Karpas-422 (cell line): Measurements from ENCODE around the gene TM9SF3. TPM values are rescaled to one million over a fixed set of nuclear protein-coding genes. Genes with fewer than 3 reads are reported as not detected.

ENCODE experiments used
- DNase-seq: peaks from one replicate; pipeline ENCODE4 v3.0.0-alpha.2; 2015
- H2AFZ ChIP-seq: fragments of 200-600 bp; sonication (generic); 2 replicates; pipeline ENCODE4 v1.6.1; 2014; ENCODE audit warnings: antibody characterized with exemption, low read length, mixed read lengths
- H3K27ac ChIP-seq: fragments of 200-600 bp; sonication (generic); 2 replicates; pipeline ENCODE4 v1.5.1; 2014; ENCODE audit warnings: mild to moderate bottlenecking, low read length, moderate library complexity
- H3K27me3 ChIP-seq: fragments of 200-600 bp; sonication (generic); 2 replicates; pipeline ENCODE4 v1.6.1; 2014; ENCODE audit warnings: low read length, mixed read lengths
- H3K36me3 ChIP-seq: fragments of 200-600 bp; sonication (generic); 2 replicates; pipeline ENCODE4 v1.6.1; 2014; ENCODE audit warnings: low read length, mixed read lengths; ENCODE audit not compliant: insufficient read depth
- H3K4me1 ChIP-seq: fragments of 200-600 bp; sonication (generic); 2 replicates; pipeline ENCODE4 v1.6.1; 2014; ENCODE audit warnings: mild to moderate bottlenecking, low read length, mixed read lengths
- H3K4me2 ChIP-seq: fragments of 200-600 bp; sonication (generic); 2 replicates; pipeline ENCODE4 v1.6.1; 2014; ENCODE audit warnings: low read length, low read depth, mild to moderate bottlenecking; ENCODE audit not compliant: poor library complexity, severe bottlenecking
- H3K4me3 ChIP-seq: fragments of 200-600 bp; sonication (generic); 2 replicates; pipeline ENCODE4 v1.5.1; 2014; ENCODE audit warnings: mild to moderate bottlenecking, antibody characterized with exemption, low read length, mixed read lengths
- H3K79me2 ChIP-seq: fragments of 200-600 bp; sonication (generic); 2 replicates; pipeline ENCODE4 v1.6.1; 2014; ENCODE audit warnings: mild to moderate bottlenecking, low read length, mixed read lengths
- H3K9ac ChIP-seq: fragments of 200-600 bp; sonication (generic); 2 replicates; pipeline ENCODE4 v1.6.0; 2014; ENCODE audit warnings: low read length
- H3K9me2 ChIP-seq: fragments of 200-600 bp; sonication (generic), shearing (Covaris generic); replicated peaks from 2 replicates; pipeline ENCODE4 v1.6.0; 2014; ENCODE audit warnings: mild to moderate bottlenecking, low read length, moderate library complexity; ENCODE audit not compliant: insufficient read depth
- H3K9me3 ChIP-seq: fragments of 300-700, 200-600 bp; sonication (generic); 2 replicates; pipeline ENCODE4 v1.6.1; 2014; ENCODE audit warnings: low read length, mixed read lengths
- H4K20me1 ChIP-seq: fragments of 200-600 bp; sonication (generic); 2 replicates; pipeline ENCODE4 v1.6.1; 2014; ENCODE audit warnings: mild to moderate bottlenecking, antibody characterized with exemption, low read length, low read depth; ENCODE audit not compliant: insufficient read depth
- total RNA-seq: library from RNA; depleted of rRNA; stranded (reverse); fragments of >200 nt; shearing (Covaris generic); gene quantifications from 2 replicates; pipeline ENCODE4 v1.2.3, GENCODE V29; 2014; ENCODE audit warnings: low replicate concordance

Gene TM9SF3
- total RNA-seq, 1 experiment from 2014 or later = 32.5 TPM

GRCh38 chr10:96570983-96571964, 15.5 kb downstream of the TM9SF3 start:
- H3K27ac ChIP-seq = no peak overlapping the region
- no peak overlapping the region for H3K4me2 ChIP-seq
- peaks cover 11% of the 10 kb centered on the region for H3K36me3 ChIP-seq
- H4K20me1 ChIP-seq = 0 out of 2 replicates have a peak, but pooled peaks cover 4% of the 10 kb centered on the region
- no peaks in the 10 kb centered on the region for H3K4me1 ChIP-seq
- H3K79me2 ChIP-seq = peaks cover 92% of the 10 kb centered on the region
- H2AFZ ChIP-seq = no peak overlapping the region
- no peaks in the 10 kb centered on the region for H3K9me2 ChIP-seq
- H3K27me3 ChIP-seq = no peaks in the 10 kb centered on the region
- H3K4me3 ChIP-seq = no peak overlapping the region
- no peak overlapping the region for H3K9ac ChIP-seq
- no peak for DNase-seq
- H3K9me3 ChIP-seq = no peaks in the 10 kb centered on the region

GRCh38 chr10:96570511-96570910, 16.3 kb downstream of the TM9SF3 start:
- Histone ChIP-seq H3K79me2 (peaks cover 93% of the 10 kb centered on the region), H2AFZ (no peak overlapping the region), H4K20me1 (0 out of 2 replicates have a peak, but pooled peaks cover 4% of the 10 kb centered on the region), H3K9me3 (no peaks in the 10 kb centered on the region), H3K27me3 (no peaks in the 10 kb centered on the region), H3K27ac (no peak overlapping the region), H3K4me3 (no peak overlapping the region), H3K4me1 (no peaks in the 10 kb centered on the region), H3K36me3 (peaks cover 6% of the 10 kb centered on the region), H3K9me2 (no peaks in the 10 kb centered on the region), H3K4me2 (no peak overlapping the region), H3K9ac (no peak overlapping the region)
- DNase-seq = no peak

GRCh38 chr10:96568402-96568801, 18.4 kb downstream of the TM9SF3 start:
- 0 out of 2 replicates have a peak, but pooled peaks cover 4% of the 10 kb centered on the region for H4K20me1 ChIP-seq

GRCh38 chr10:96565774-96566173, 21.0 kb downstream of the TM9SF3 start:
- peaks cover 68% of the 10 kb centered on the region for H3K79me2 ChIP-seq

More at GRCh38 chr10:96568402-96568801, 18.4 kb downstream of the TM9SF3 start:
- Histone ChIP-seq H3K27ac (no peak overlapping the region), H3K9me3 (no peaks in the 10 kb centered on the region), H3K9me2 (no peaks in the 10 kb centered on the region), H3K4me2 (no peak overlapping the region), H3K4me3 (no peak overlapping the region), H3K9ac (no peak overlapping the region), H3K4me1 (no peaks in the 10 kb centered on the region), H2AFZ (no peak overlapping the region), H3K79me2 (peaks cover 94% of the 10 kb centered on the region), H3K36me3 (no peaks in the 10 kb centered on the region), H3K27me3 (no peaks in the 10 kb centered on the region)
- no peak for DNase-seq

GRCh38 chr10:96560966-96561887, 25.6 kb downstream of the TM9SF3 start:
- no peak for DNase-seq
- H3K27me3 ChIP-seq = no peaks in the 10 kb centered on the region
- H3K4me1 ChIP-seq = no peaks in the 10 kb centered on the region
- H4K20me1 ChIP-seq = no peaks in the 10 kb centered on the region
- no peaks in the 10 kb centered on the region for H3K9me3 ChIP-seq
- H3K4me2 ChIP-seq = no peak overlapping the region
- peaks cover 26% of the 10 kb centered on the region for H3K79me2 ChIP-seq
- H3K9ac ChIP-seq = no peak overlapping the region
- no peak overlapping the region for H3K4me3 ChIP-seq
- H3K9me2 ChIP-seq = no peaks in the 10 kb centered on the region
- H3K27ac ChIP-seq = no peak overlapping the region
- H3K36me3 ChIP-seq = 0 out of 2 replicates have a peak, but pooled peaks cover 4% of the 10 kb centered on the region
- H2AFZ ChIP-seq = no peak overlapping the region

More at GRCh38 chr10:96565774-96566173, 21.0 kb downstream of the TM9SF3 start:
- no peaks in the 10 kb centered on the region for H3K9me2 ChIP-seq
- H4K20me1 ChIP-seq = 0 out of 2 replicates have a peak, but pooled peaks cover 4% of the 10 kb centered on the region
- H3K9me3 ChIP-seq = no peaks in the 10 kb centered on the region
- no peak overlapping the region for H3K4me2 ChIP-seq
- H3K27me3 ChIP-seq = no peaks in the 10 kb centered on the region
- H2AFZ ChIP-seq = no peak overlapping the region
- no peak for DNase-seq
- H3K4me1 ChIP-seq = no peaks in the 10 kb centered on the region
- H3K9ac ChIP-seq = no peak overlapping the region
- no peaks in the 10 kb centered on the region for H3K36me3 ChIP-seq
- no peak overlapping the region for H3K27ac ChIP-seq
- H3K4me3 ChIP-seq = no peak overlapping the region

DNA sequence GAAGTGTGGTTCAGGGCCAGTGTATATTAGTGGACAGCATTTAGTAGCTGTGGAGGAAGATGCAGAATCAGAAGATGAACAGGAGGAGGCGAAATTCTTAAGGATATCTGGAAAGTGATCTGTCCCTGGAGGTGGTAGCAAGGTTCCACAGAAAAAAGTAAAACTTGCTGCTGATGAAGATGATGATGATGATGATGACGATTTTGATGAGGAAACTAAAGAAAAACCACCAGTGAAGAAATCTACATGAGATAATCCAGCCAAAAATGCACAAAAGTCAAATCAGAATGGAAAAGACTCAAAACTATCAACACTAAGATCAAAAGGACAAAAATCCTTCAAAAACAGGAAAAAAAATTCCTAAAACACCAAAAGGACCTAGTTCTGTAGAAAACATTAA, 26.3 kb downstream of the TM9SF3 start:
- Histone ChIP-seq H3K79me2 (peaks cover 21% of the 10 kb centered on the region), H2AFZ (no peak overlapping the region), H3K36me3 (0 out of 2 replicates have a peak, but pooled peaks cover 4% of the 10 kb centered on the region)

DNA sequence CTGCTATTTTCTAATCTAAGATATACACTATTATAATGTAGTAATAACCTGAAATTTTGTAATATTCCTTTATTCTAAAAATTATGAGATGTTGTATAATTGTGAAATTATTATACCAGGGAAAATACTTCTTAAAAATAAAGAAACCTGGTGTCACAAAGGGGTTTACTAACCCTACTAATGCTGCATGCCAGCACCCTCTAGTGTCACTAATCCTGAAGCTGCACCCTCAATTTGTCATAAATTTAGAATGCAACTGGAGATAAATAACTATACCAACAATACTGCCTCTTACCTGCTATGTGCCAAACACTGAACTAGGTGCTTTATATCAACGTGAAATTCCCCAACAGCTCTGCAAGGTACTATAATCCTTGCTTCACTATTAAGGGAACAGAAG, 30.8 kb downstream of the TM9SF3 start:
- Histone ChIP-seq H4K20me1 (no peaks in the 10 kb centered on the region), H3K4me3 (no peak overlapping the region), H3K9me2 (no peaks in the 10 kb centered on the region), H3K79me2 (peaks cover 8% of the 10 kb centered on the region; the same call in 1 of the 2 replicates), H3K4me1 (no peaks in the 10 kb centered on the region), H3K36me3 (peaks cover 8% of the 10 kb centered on the region; the same call in 1 of the 2 replicates), H3K27ac (no peak overlapping the region), H3K9me3 (no peaks in the 10 kb centered on the region), H3K27me3 (no peaks in the 10 kb centered on the region), H2AFZ (no peak overlapping the region), H3K9ac (no peak overlapping the region), H3K4me2 (no peak overlapping the region)
- no peak for DNase-seq

More for the DNA sequence above, 26.3 kb downstream of the TM9SF3 start:
- no peaks in the 10 kb centered on the region for H3K4me1 ChIP-seq
- no peak for DNase-seq
- no peak overlapping the region for H3K27ac ChIP-seq
- H3K9me2 ChIP-seq = no peaks in the 10 kb centered on the region
- no peaks in the 10 kb centered on the region for H3K9me3 ChIP-seq
- H3K27me3 ChIP-seq = no peaks in the 10 kb centered on the region
- H4K20me1 ChIP-seq = no peaks in the 10 kb centered on the region
- no peak overlapping the region for H3K9ac ChIP-seq
- no peak overlapping the region for H3K4me2 ChIP-seq
- H3K4me3 ChIP-seq = no peak overlapping the region
